GM18951 (cell line): ENCODE data around the gene HSD17B1.

ENCODE experiments used
- POLR2A ChIP-seq: IDR thresholded peaks from 4 replicates; pipeline ENCODE4 v1.6.1; 2011; ENCODE audit warnings: mild to moderate bottlenecking; ENCODE audit not compliant: insufficient read length, insufficient read depth; ENCODE audit errors: extremely low read depth
- in situ Hi-C: fragments of 300-500 bp; cut with MboI; formaldehyde crosslinking; loops from one replicate; pipeline ENCODE4 v1.12.0; 2022; ENCODE audit warnings: low sequenced_read_pairs, mixed read lengths, inconsistent platforms; ENCODE audit not compliant: unreplicated experiment

Gene HSD17B1

GRCh38 chr17:42518755-42519545 lies 33.8 kb upstream of the HSD17B1 start:
- TF ChIP-seq POLR2A: no peak
- in situ Hi-C loops: no loop called here

GRCh38 chr17:42519546-42520491 lies 32.9 kb upstream of the HSD17B1 start:
- in situ Hi-C loops: no loop called here
- no peak for TF ChIP-seq POLR2A

- TF ChIP-seq POLR2A: no peak
- in situ Hi-C loops: no loop called here
Observed at GRCh38 chr17:42520540-42520951, 32.2 kb upstream of the HSD17B1 start.

GRCh38 chr17:42521036-42521435 lies 31.7 kb upstream of the HSD17B1 start:
- TF ChIP-seq POLR2A: no peak
- in situ Hi-C loops: no loop called here

GRCh38 chr17:42521666-42522262 lies 31.0 kb upstream of the HSD17B1 start:
- in situ Hi-C loops: no loop called here
- no peak for TF ChIP-seq POLR2A

- in situ Hi-C loops: no loop called here
- TF ChIP-seq POLR2A: no peak
Observed at GRCh38 chr17:42522263-42522790, 30.4 kb upstream of the HSD17B1 start.

- no peak for TF ChIP-seq POLR2A
- in situ Hi-C loops: no loop called here
Observed at GRCh38 chr17:42522798-42523278, 29.9 kb upstream of the HSD17B1 start.

- in situ Hi-C loops: loop anchor here (5.0 kb wide), 2 partner anchors 88 to 203 kb away; no protein-coding TSS in a partner anchor
- TF ChIP-seq POLR2A: no peak
Observed at GRCh38 chr17:42525221-42525620, 27.5 kb upstream of the HSD17B1 start.

- in situ Hi-C loops: loop anchor here (5.0 kb wide), 2 partner anchors 89 to 204 kb away; no protein-coding TSS in a partner anchor
- no peak for TF ChIP-seq POLR2A
Observed at GRCh38 chr17:42526031-42526444, 26.7 kb upstream of the HSD17B1 start.

- no peak for TF ChIP-seq POLR2A
- in situ Hi-C loops: loop anchor here (5.0 kb wide), 2 partner anchors 91 to 206 kb away; no protein-coding TSS in a partner anchor
Observed at GRCh38 chr17:42527932-42528331, 24.8 kb upstream of the HSD17B1 start.

- in situ Hi-C loops: loop anchor here (5.0 kb wide), 2 partner anchors 92 to 207 kb away; no protein-coding TSS in a partner anchor
- TF ChIP-seq POLR2A: no peak
Observed at GRCh38 chr17:42529061-42529460, 23.7 kb upstream of the HSD17B1 start.

- in situ Hi-C loops: no loop called here
- no peak for TF ChIP-seq POLR2A
Observed at GRCh38 chr17:42530952-42531454, 21.7 kb upstream of the HSD17B1 start.
